Body of pancreas (tissue), 4 donors: ENCODE measurements around the gene ERG.

Source experiments
- CTCF ChIP-seq, 7 experiments: fragments of 450-650 bp in 4 of 7; fragments of 200-600 bp in 3 of 7; sonication (generic) in 3 of 7; IDR thresholded peaks; one replicate each; pipeline ENCODE4 v1.5.1; 2016 to 2019; ENCODE audit warnings: antibody characterized with exemption in 7 of 7
- POLR2A ChIP-seq, 3 donors: fragments of 450-650 bp; IDR thresholded peaks; one replicate each; pipeline ENCODE4 v1.6.1; 2016; ENCODE audit warnings: antibody characterized with exemption in 3 of 3, mild to moderate bottlenecking in 2 of 3

GRCh38 chr21:38354231-38354630 is 144.0 kb downstream of the ERG start:
- TF ChIP-seq CTCF (IDR thresholded peaks at IDR 0.05) (no peak), POLR2A (IDR thresholded peaks at IDR 0.05) (no peak)
